GM19193 (cell line): ENCODE measurements around the gene AR.

Source experiments
- POLR2A ChIP-seq: IDR thresholded peaks from 4 replicates; pipeline ENCODE4 v1.6.1; 2011; ENCODE audit not compliant: insufficient read depth, insufficient read length; ENCODE audit errors: extremely low read depth

Gene AR, protein sequence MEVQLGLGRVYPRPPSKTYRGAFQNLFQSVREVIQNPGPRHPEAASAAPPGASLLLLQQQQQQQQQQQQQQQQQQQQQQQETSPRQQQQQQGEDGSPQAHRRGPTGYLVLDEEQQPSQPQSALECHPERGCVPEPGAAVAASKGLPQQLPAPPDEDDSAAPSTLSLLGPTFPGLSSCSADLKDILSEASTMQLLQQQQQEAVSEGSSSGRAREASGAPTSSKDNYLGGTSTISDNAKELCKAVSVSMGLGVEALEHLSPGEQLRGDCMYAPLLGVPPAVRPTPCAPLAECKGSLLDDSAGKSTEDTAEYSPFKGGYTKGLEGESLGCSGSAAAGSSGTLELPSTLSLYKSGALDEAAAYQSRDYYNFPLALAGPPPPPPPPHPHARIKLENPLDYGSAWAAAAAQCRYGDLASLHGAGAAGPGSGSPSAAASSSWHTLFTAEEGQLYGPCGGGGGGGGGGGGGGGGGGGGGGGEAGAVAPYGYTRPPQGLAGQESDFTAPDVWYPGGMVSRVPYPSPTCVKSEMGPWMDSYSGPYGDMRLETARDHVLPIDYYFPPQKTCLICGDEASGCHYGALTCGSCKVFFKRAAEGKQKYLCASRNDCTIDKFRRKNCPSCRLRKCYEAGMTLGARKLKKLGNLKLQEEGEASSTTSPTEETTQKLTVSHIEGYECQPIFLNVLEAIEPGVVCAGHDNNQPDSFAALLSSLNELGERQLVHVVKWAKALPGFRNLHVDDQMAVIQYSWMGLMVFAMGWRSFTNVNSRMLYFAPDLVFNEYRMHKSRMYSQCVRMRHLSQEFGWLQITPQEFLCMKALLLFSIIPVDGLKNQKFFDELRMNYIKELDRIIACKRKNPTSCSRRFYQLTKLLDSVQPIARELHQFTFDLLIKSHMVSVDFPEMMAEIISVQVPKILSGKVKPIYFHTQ

DNA sequence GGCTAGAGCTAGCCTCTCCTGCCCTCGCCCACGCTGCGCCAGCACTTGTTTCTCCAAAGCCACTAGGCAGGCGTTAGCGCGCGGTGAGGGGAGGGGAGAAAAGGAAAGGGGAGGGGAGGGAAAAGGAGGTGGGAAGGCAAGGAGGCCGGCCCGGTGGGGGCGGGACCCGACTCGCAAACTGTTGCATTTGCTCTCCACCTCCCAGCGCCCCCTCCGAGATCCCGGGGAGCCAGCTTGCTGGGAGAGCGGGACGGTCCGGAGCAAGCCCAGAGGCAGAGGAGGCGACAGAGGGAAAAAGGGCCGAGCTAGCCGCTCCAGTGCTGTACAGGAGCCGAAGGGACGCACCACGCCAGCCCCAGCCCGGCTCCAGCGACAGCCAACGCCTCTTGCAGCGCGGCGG is at the start of gene AR:
Gene AR, plus strand, starts transcription at position 204 of the 400 bp plus-strand sequence. CDS start 1,126 bp downstream, outside the sequence.
- no peak for TF ChIP-seq POLR2A

DNA sequence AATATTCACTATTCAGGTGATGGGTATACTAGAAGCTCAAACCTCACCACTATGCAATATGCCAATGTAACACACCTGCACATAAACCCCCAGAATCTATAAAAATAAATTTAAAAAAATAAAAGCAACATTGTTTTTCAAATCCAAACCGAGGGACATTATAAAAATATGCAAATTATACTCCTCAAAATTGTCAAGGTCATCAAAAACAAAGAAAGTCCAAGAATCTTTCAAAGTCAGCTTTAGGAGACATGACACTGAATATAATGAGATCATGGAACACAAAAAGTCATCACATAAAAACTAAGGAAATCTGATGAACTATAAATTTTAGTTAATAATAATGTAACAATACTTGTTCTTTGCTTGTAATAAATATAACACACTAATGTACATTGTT is 43.2 kb upstream of the AR start:
- TF ChIP-seq POLR2A, result no peak

GRCh38 chrX:67503004-67503403 is 40.8 kb upstream of the AR start:
- no peak for TF ChIP-seq POLR2A

DNA sequence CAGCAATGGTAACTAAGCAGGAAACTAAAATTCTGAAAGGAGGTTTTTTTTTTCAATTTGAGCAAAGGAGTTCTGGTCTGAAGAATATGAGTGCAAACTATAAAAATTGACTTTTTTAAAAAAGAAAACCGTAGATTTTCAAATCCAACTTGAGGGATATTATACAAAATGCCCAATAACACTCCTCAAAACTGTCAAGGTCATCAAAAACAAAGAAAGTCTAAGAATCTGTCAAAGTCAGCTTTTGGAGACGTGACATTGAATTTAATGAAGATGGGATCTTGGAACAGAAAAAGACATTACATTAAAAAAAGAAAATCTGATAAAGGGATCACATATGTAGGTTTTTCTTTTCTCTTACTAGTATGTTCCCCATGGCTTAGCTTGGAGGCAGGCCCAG is 40.4 kb upstream of the AR start:
- TF ChIP-seq POLR2A, result no peak

DNA sequence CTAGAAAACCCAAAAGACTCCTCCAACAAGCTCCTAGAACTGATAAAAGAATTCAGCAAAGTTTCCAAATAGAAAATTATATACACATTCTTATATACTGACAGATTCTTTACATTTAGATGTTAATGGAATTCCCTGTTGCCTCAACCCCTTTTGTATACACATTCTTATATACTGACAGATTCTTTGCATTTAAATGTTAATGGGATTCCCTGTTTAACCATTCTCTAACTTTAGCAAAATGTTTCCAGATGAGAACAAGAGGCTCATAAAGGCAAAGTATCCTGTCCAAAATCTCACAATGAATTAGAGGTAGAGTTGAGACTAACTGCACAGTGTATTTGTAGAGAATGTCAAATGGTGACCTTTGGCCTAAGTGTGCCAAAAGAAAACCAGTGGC is 23.1 kb upstream of the AR start:
- no peak for TF ChIP-seq POLR2A

GRCh38 chrX:67523002-67523681 is 20.7 kb upstream of the AR start:
- TF ChIP-seq POLR2A, result no peak

GRCh38 chrX:67523932-67524331 is 19.9 kb upstream of the AR start:
- TF ChIP-seq POLR2A, result no peak

GRCh38 chrX:67524428-67524827 is 19.4 kb upstream of the AR start:
- no peak for TF ChIP-seq POLR2A

DNA sequence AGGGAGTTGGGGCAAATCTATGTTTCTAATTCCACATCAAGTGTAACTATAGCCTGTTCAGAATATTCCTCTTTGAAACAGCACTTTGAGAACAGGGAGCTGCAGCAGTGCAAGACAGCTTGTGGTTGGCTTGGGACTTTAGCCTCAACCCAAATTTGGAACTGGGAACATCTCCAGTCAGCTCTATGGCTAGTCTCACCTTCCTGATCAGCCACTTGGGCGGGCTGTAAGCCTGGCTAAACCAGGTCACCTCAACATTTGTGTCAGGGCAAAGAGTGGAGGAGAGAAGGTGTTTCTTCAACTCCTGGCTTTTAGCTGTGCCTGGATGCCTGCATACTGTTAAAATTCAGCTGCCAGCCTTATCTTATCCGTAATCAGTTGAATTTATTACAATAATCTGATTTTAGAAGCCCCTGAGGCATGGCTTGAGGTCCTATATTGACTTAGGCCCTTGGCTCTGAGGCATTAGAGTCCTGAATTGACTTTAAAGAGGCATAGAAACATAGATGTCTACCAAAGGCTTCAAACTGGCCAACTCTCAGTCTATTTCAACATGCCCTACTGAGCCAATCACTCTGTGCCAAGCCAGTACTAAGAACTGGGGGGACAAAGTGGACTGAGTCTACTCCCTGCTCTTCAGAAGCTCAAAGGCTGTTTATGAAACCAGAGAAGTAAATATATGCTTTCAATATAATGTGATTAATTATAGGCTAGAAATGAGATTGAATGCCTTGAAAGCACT is 18.7 kb upstream of the AR start:
- no peak for TF ChIP-seq POLR2A

DNA sequence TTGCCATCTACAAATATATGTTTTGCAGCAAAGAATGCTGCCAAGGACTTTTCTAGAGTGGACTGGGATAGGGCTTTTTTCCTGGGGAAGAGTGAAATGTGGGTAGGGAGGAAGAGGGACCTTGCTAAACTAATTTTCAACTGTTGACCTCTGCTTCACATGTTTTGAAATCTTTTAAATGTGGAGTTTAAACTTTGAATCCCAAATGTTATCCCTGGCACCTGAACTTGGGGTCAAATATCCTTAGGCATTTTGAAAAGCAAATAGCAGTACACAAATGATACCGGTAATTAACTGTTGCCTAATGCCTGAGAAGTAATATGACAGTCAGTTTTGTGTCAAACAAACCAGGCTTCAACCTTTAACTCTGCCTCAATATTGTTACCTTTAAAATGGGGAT is 7.3 kb upstream of the AR start:
- TF ChIP-seq POLR2A, result no peak

DNA sequence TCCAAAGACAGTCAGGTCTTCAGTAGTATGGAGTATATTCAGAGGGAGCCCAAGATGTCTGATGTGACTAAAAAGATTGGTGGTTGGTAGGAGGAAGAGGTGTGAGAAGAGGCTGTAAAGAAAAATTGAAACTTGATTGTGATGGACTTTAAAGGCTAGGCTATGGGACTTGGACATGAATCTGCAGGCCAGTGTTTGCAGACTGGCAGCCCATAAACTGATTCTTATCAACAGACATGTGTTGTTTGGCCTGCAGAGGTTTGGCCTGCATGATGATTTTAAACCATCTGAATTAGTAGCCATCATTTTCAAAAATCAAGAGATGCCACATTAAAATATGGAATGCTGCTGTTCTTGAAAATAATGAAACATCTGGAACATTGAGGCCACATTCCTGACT is 5.4 kb upstream of the AR start:
- no peak for TF ChIP-seq POLR2A

- TF ChIP-seq POLR2A, result no peak
Measured at GRCh38 chrX:67544281-67545035, 637 bp downstream of the AR start.

- no peak for TF ChIP-seq POLR2A
Measured at GRCh38 chrX:67545036-67545821, 1.4 kb downstream of the AR start.
